ENCODE results near the gene ANTXR2. TPM values are rescaled to one million over a fixed set of nuclear protein-coding genes. Genes with fewer than 3 reads are reported as not detected.
A peak's percentile ranks its signal among the peaks of the same experiment; 100 is the strongest.

Gene ANTXR2
- total and polyA plus RNA-seq, 9 of the 15 experiments (the other 6 are each of a cell fraction or from before 2014, with no cell fraction given): 10.1 to 83.8 (median 60.3) TPM

DNA sequence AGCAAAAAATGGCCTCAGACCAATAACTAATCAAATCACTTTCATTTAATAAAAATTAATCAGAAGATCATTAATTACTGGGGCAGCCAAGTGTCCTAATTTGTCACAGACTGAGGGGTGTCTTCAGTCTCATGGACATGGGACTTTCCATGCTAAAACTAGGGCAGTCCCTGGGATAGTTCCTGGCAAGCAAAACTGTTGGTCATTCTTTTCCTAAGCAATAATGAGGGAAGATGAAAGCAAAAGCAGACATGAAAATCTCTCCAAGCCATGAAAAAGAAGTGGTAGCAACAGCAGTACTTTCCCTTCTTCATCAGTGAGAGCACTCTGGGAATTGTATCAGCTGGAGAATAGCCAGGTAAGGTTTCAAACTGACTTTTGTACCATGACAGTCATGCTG, 3.7 kb upstream of the ANTXR2 start (continued):
- TF ChIP-seq SIN3A (IDR thresholded peaks at IDR 0.05; ENCODE audit: borderline replicate concordance in 2 of 2, control insufficient read depth in 1 of 2, low read depth in 2 of 2, low read length in 2 of 2): no peak
- TF ChIP-seq, protein P1, sequence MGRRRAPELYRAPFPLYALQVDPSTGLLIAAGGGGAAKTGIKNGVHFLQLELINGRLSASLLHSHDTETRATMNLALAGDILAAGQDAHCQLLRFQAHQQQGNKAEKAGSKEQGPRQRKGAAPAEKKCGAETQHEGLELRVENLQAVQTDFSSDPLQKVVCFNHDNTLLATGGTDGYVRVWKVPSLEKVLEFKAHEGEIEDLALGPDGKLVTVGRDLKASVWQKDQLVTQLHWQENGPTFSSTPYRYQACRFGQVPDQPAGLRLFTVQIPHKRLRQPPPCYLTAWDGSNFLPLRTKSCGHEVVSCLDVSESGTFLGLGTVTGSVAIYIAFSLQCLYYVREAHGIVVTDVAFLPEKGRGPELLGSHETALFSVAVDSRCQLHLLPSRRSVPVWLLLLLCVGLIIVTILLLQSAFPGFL (CRISPR knock-in tag; IDR thresholded peaks at IDR 0.05): no peak

DNA sequence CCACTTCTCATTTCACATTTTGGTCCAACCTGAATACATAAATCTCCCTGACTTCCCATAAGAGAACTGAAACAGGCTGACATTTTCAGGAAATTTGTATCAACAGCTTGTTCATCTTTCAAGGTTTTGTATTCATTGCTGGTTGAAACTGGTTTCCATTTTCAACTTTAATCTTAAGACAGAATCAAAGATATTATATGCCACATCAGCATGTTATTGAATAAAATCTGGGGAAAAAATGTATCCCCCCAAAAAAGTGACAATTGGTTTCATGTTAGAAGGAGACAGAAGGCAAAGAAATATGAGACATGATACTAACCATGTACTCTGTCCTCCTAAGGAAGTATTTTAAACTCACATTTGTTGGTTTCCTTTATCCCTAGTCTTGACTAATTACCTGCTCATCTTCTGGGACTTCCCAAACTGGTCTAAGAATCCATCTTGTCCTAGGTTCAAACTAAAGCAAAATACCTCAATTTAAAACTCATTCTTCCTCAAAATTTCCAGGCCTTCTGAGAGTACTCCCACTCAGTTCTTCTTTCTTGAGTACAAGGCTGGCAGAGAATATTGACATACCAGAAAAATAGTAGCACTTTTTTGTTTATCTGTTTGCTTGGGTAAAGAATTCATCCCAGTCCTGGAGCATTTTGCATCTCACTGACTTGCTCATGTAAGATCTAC, 3.1 kb upstream of the ANTXR2 start:
- ATAC-seq (no peak), DNase-seq (ENCODE audit: extremely low read depth in 1 of 4, low spot score in 3 of 4) (no peak), FAIRE-seq (no peak)
- H3K4me1 ChIP-seq (replicated peaks in 1 of 2; ENCODE audit: control insufficient read depth in 2 of 2, insufficient read depth in 2 of 2, low read length in 2 of 2): peaks cover 12 to 23% of the 10 kb centered on the region in 2 experiments; a peak in 4 of 5 replicates
- in situ Hi-C loops (cut with MboI) (no loop called here), intact Hi-C loops (cut with micrococcal nuclease) (no loop called here)
- H3K27ac ChIP-seq (ENCODE audit: extremely low read depth, low read depth, low read length): no peak overlapping the region
- CTCF ChIA-PET (ENCODE audit: low intra/inter-chr PET ratio): no interaction called here
- H4K20me1 ChIP-seq (replicated peaks; ENCODE audit: control insufficient read depth, insufficient read depth, low read length): no peaks in the 10 kb centered on the region
- no peak overlapping the region for H3K4me2 ChIP-seq (ENCODE audit: insufficient read depth, low read length)
- no TSS peak for BruUV-seq (replicated peaks)
- POLR2A ChIA-PET: interaction anchor here (0.5 kb wide), 1 partner anchor 1695 kb away, joined by 3 read pairs; no protein-coding TSS in a partner anchor
- H3K9ac ChIP-seq (ENCODE audit: insufficient read depth in 1 of 2, low read depth in 2 of 2, low read length in 2 of 2): no peak overlapping the region
- no peaks in the 10 kb centered on the region for H3K9me1 ChIP-seq (ENCODE audit: control insufficient read depth, insufficient read depth, low read length)
- no peak overlapping the region for H2AFZ ChIP-seq (ENCODE audit: low read depth, low read length)
- no peaks in the 10 kb centered on the region for H3K27me3 ChIP-seq (ENCODE audit: control insufficient read depth in 2 of 2, insufficient read depth in 2 of 2, low read length in 2 of 2)
- no peak overlapping the region for H3K4me3 ChIP-seq
- no peaks in the 10 kb centered on the region for H3K36me3 ChIP-seq (ENCODE audit: control insufficient read depth, insufficient read depth, low read length)
- H3K9me3 ChIP-seq (replicated peaks; ENCODE audit: control insufficient read depth, insufficient read depth, low read depth, low read length): no peaks in the 10 kb centered on the region
- peaks cover 18% of the 10 kb centered on the region for H3K79me2 ChIP-seq (ENCODE audit: control insufficient read depth, insufficient read depth, low read length)
- TF ChIP-seq, protein P2, sequence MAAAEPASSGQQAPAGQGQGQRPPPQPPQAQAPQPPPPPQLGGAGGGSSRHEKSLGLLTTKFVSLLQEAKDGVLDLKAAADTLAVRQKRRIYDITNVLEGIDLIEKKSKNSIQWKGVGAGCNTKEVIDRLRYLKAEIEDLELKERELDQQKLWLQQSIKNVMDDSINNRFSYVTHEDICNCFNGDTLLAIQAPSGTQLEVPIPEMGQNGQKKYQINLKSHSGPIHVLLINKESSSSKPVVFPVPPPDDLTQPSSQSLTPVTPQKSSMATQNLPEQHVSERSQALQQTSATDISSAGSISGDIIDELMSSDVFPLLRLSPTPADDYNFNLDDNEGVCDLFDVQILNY (CRISPR knock-in tag; IDR thresholded peaks at IDR 0.05): no peak
- peak; percentile 81 for TF ChIP-seq C11orf30 (IDR thresholded peaks at IDR 0.05; ENCODE audit: low read depth)
- no peak for TF ChIP-seq ZNF408 (CRISPR knock-in tag; IDR thresholded peaks at IDR 0.05; ENCODE audit: low read depth)
- no peak for TF ChIP-seq ZNF764 (CRISPR knock-in tag; IDR thresholded peaks at IDR 0.05; ENCODE audit: low read depth)
- TF ChIP-seq MAFF (IDR thresholded peaks at IDR 0.05; ENCODE audit: low read length): peak; percentile 65
- TF ChIP-seq HDAC8 (tag; IDR thresholded peaks at IDR 0.05): no peak
- TF ChIP-seq MAFK (IDR thresholded peaks at IDR 0.05; ENCODE audit: low read length): peak; percentile 40; the same call in 1 of the 2 replicates
- peak; percentile 49 for TF ChIP-seq MAFG (tag; conservative IDR thresholded peaks at IDR 0.05)
- TF ChIP-seq ZNF316 (IDR thresholded peaks at IDR 0.05): peak; percentile 91
- no peak for TF ChIP-seq POLR3G (IDR thresholded peaks at IDR 0.05; ENCODE audit: extremely low read depth, insufficient read length, insufficient replicate concordance)

Measured in K562 (cell line).